ENCODE results near the gene GAS5. TPM values are rescaled to one million over a fixed set of nuclear protein-coding genes. Genes with fewer than 3 reads are reported as not detected.
"Not testable (repeated sequence)": the region's sequence is repeated elsewhere in the genome, so short reads cannot be mapped to it uniquely, and the experiment has no call there.

GAS5 gene
- polyA plus RNA-seq, 3 donors from 2014 or later, result 88.2 to 158 (median 153) TPM

- Mint-ChIP-seq H3K27ac (peak overlapping the region; percentile 75 to 95 (median 88)), H3K4me1 (peaks cover 35 to 60% of the 10 kb centered on the region in 2 donors), H3K9me3 (no peaks in the 10 kb centered on the region), H3K4me3 (peak overlapping the region; percentile 43 to 78 (median 70)), H3K27me3 (ENCODE audit: low read depth in 3 of 3) (no peaks in the 10 kb centered on the region), H3K36me3 (peaks cover 19 to 41% (median 38%) of the 10 kb centered on the region in 3 donors)
- DNase-seq, result peak in 1 of 3 donors; percentile 27
Measured at GRCh38 chr1:173886746-173887611, 19.2 kb upstream of the GAS5 start.

GRCh38 chr1:173884701-173885100 lies 16.9 kb upstream of the GAS5 start:
- H3K4me1 Mint-ChIP-seq, result peaks cover 35 to 44% of the 10 kb centered on the region in 2 donors
- H3K9me3 Mint-ChIP-seq, result no peaks in the 10 kb centered on the region
- H3K36me3 Mint-ChIP-seq, result peaks cover 17 to 31% (median 28%) of the 10 kb centered on the region in 3 donors
- no peak overlapping the region for H3K4me3 Mint-ChIP-seq
- DNase-seq, result no peak
- peak overlapping the region in 1 of 6 donors; percentile 7 for H3K27ac Mint-ChIP-seq
- H3K27me3 Mint-ChIP-seq (ENCODE audit: low read depth in 3 of 3), result no peaks in the 10 kb centered on the region

- DNase-seq; H3K27me3 Mint-ChIP-seq (ENCODE audit: low read depth in 3 of 3); H3K27ac Mint-ChIP-seq; H3K9me3 Mint-ChIP-seq; H3K4me3 Mint-ChIP-seq: not testable (repeated sequence)
- peaks cover 15 to 32% (median 27%) of the 10 kb centered on the region in 3 donors for H3K36me3 Mint-ChIP-seq
- peaks cover 9 to 13% of the 10 kb centered on the region in 2 donors for H3K4me1 Mint-ChIP-seq
Measured at GRCh38 chr1:173881117-173881516, 13.3 kb upstream of the GAS5 start.

- Mint-ChIP-seq H3K4me1 (peaks cover 4 to 9% of the 10 kb centered on the region in 2 donors), H3K36me3 (peaks cover 19 to 37% (median 32%) of the 10 kb centered on the region in 3 donors), H3K9me3 (no peaks in the 10 kb centered on the region), H3K27me3 (ENCODE audit: low read depth in 3 of 3) (no peaks in the 10 kb centered on the region), H3K27ac (no peak overlapping the region), H3K4me3 (no peak overlapping the region)
- no peak for DNase-seq
Measured at GRCh38 chr1:173878251-173878650, 10.5 kb upstream of the GAS5 start.

GRCh38 chr1:173876732-173877131 lies 8.9 kb upstream of the GAS5 start:
- Mint-ChIP-seq H3K4me3 (no peak overlapping the region), H3K36me3 (peaks cover 21 to 44% (median 33%) of the 10 kb centered on the region in 3 donors), H3K4me1 (peaks cover 14 to 16% of the 10 kb centered on the region in 2 donors), H3K9me3 (no peaks in the 10 kb centered on the region), H3K27me3 (ENCODE audit: low read depth in 3 of 3) (no peaks in the 10 kb centered on the region), H3K27ac (peak overlapping the region in 1 of 6 donors; percentile 23)
- DNase-seq, result no peak

- Mint-ChIP-seq H3K27ac (peak overlapping the region; percentile 89 to 100 (median 96)), H3K9me3 (no peaks in the 10 kb centered on the region), H3K27me3 (ENCODE audit: low read depth in 3 of 3) (peaks cover 7 to 17% (median 8%) of the 10 kb centered on the region in 3 donors), H3K36me3 (peaks cover 21 to 35% (median 25%) of the 10 kb centered on the region in 3 donors), H3K4me1 (peaks cover 55 to 59% of the 10 kb centered on the region in 2 donors), H3K4me3 (peak overlapping the region in 3 of 5 donors; percentile 38 to 96 (median 94))
- DNase-seq, result no peak
Measured at GRCh38 chr1:173871500-173871899, 3.7 kb upstream of the GAS5 start.

- Mint-ChIP-seq H3K4me1 (peaks cover 59 to 63% of the 10 kb centered on the region in 2 donors), H3K27me3 (ENCODE audit: low read depth in 3 of 3) (peaks cover 7 to 17% (median 8%) of the 10 kb centered on the region in 3 donors), H3K27ac (peak overlapping the region; percentile 89 to 100 (median 96)), H3K4me3 (peak overlapping the region; percentile 53 to 99 (median 94)), H3K36me3 (peaks cover 22 to 35% (median 25%) of the 10 kb centered on the region in 3 donors), H3K9me3 (no peaks in the 10 kb centered on the region)
- DNase-seq, result no peak
Measured at GRCh38 chr1:173871091-173871490, 3.3 kb upstream of the GAS5 start.

GRCh38 chr1:173870252-173871075 lies 2.7 kb upstream of the GAS5 start:
- peaks cover 7 to 17% (median 8%) of the 10 kb centered on the region in 3 donors for H3K27me3 Mint-ChIP-seq (ENCODE audit: low read depth in 3 of 3)
- H3K4me1 Mint-ChIP-seq, result peaks cover 64 to 69% of the 10 kb centered on the region in 2 donors

GRCh38 chr1:173869021-173869359 lies 1.2 kb upstream of the GAS5 start:
- H3K36me3 Mint-ChIP-seq, result peaks cover 28 to 45% (median 31%) of the 10 kb centered on the region in 3 donors
- H3K9me3 Mint-ChIP-seq, result no peaks in the 10 kb centered on the region
- H3K27me3 Mint-ChIP-seq (ENCODE audit: low read depth in 3 of 3), result peaks cover 7 to 17% (median 8%) of the 10 kb centered on the region in 3 donors
- H3K4me1 Mint-ChIP-seq, result peaks cover 70 to 84% of the 10 kb centered on the region in 2 donors
- no peak for DNase-seq
- peak overlapping the region; percentile 89 to 100 (median 96) for H3K27ac Mint-ChIP-seq
- H3K4me3 Mint-ChIP-seq, result peak overlapping the region; percentile 94 to 99 (median 96)

More at GRCh38 chr1:173870252-173871075, 2.7 kb upstream of the GAS5 start:
- peak; percentile 53 to 71 (median 54) for DNase-seq
- Mint-ChIP-seq H3K4me3 (peak overlapping the region; percentile 53 to 99 (median 94)), H3K9me3 (no peaks in the 10 kb centered on the region), H3K27ac (peak overlapping the region; percentile 89 to 100 (median 96)), H3K36me3 (peaks cover 22 to 36% (median 22%) of the 10 kb centered on the region in 3 donors)

GRCh38 chr1:173868266-173869020 lies 654 bp upstream of the GAS5 start, which contains the start of gene ZBTB37:
Gene ZBTB37, plus strand, starts transcription at chr1:173868380. Its CDS starts 1,846 bp downstream, at chr1:173870226.
- H3K27ac Mint-ChIP-seq, result peak within 1 kb of the TSS; percentile 89 to 100 (median 98)
- H3K4me3 Mint-ChIP-seq, result peak within 1 kb of the TSS; percentile 94 to 99 (median 96)
- H3K27me3 Mint-ChIP-seq (ENCODE audit: low read depth in 3 of 3), result peaks cover 7 to 17% (median 8%) of the 10 kb centered on the region in 3 donors
- DNase-seq, result no peak
- peaks cover 25 to 49% (median 33%) of the 10 kb centered on the region in 3 donors for H3K36me3 Mint-ChIP-seq
- H3K9me3 Mint-ChIP-seq, result no peaks in the 10 kb centered on the region
- peaks cover 72 to 88% of the 10 kb centered on the region in 2 donors for H3K4me1 Mint-ChIP-seq

GRCh38 chr1:173867141-173867752 lies 542 bp downstream of the GAS5 start:
- no peak for DNase-seq
- H3K27ac Mint-ChIP-seq, result peak overlapping the region; percentile 89 to 100 (median 96)
- peaks cover 64 to 79% of the 10 kb centered on the region in 2 donors for H3K4me1 Mint-ChIP-seq
- H3K4me3 Mint-ChIP-seq, result peak overlapping the region; percentile 90 to 99 (median 94)
- peaks cover 7 to 17% (median 8%) of the 10 kb centered on the region in 3 donors for H3K27me3 Mint-ChIP-seq (ENCODE audit: low read depth in 3 of 3)
- peaks cover 22 to 43% (median 29%) of the 10 kb centered on the region in 3 donors for H3K36me3 Mint-ChIP-seq
- no peaks in the 10 kb centered on the region for H3K9me3 Mint-ChIP-seq

GRCh38 chr1:173866413-173867115 lies 1.2 kb downstream of the GAS5 start:
- Mint-ChIP-seq H3K4me3 (peak overlapping the region; percentile 90 to 99 (median 94)), H3K36me3 (peaks cover 22 to 45% (median 33%) of the 10 kb centered on the region in 3 donors), H3K27me3 (ENCODE audit: low read depth in 3 of 3) (peaks cover 7 to 17% (median 8%) of the 10 kb centered on the region in 3 donors), H3K27ac (peak overlapping the region; percentile 89 to 100 (median 96)), H3K4me1 (peaks cover 61 to 74% of the 10 kb centered on the region in 2 donors), H3K9me3 (no peaks in the 10 kb centered on the region)
- no peak for DNase-seq
